SW480 (cell line): ENCODE data around the gene CCDC107.

Experiments used
- DNase-seq: peaks from one replicate; pipeline ENCODE4 v3.0.0-alpha.2; 2016; ENCODE audit warnings: low spot score

CCDC107 gene

DNA sequence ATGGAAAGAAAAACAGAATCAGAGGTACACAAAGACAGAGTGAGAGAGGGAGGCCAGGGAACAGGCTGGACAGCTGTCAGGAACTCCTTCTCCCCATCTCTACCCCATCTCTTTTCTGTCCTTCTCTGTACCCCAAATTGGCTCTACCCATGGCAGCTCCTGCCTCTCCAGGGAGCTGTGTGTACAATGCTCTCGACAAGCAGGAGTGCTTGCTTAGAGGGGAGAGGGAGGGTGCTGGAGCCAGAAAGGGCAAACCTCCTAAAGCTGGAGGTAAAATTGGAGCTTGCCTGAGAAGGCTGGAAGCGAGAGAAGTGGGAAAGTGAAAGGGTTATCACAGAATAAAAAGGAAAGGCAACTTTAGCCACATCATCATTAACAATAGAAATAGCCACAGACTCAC lies 25.2 kb downstream of the CCDC107 start:
- DNase-seq = no peak

- DNase-seq = no peak
Observed at GRCh38 chr9:35684921-35685320, 26.8 kb downstream of the CCDC107 start.

GRCh38 chr9:35685506-35685905 lies 27.4 kb downstream of the CCDC107 start:
- DNase-seq = no peak

DNA sequence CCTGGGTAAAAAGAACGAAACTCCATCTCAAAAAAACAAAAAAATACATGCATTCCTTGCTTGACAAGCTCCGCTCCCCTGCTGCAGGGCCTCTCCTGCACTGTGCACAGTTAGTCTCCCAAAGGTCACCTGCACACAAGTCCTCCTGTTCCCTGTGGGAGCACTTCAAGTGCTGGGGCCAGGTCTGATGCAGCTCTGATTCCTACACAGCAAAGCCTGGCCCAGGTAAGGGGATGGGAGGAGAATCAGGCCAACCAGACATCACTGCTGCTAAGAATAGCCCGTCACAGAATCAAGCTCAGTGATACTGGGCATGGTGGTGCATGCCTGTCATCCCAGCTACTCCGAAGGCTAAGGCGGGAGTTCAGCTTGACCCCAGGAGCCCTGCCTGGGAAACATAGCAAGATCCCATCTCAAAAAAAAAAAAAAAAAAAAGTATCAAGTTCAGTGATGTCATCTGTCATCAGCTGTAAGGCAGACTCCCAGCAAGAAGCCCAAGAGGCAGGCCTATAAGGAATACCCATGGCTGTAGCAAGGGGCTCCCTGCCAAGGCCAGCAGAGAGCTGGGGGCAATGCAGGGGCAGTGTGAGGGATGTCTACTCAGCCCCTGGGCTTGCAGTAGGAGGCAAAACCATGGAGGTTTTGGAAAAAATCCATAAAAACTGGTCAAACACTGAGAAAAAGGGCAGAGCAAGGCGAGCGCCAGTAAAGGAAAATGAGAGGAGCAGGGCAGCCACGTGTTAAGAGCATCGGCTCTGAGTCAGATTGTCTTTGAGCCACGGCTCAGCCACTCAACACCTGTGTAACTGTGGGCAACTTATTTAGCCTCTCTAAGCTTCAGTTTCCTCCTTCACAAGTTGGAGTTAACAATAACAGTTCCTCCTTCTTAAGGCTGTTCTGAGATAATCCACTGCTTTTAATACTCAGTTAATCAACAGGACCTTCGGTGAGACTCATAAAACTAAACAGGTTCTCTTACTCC lies 28.4 kb downstream of the CCDC107 start:
- DNase-seq = no peak

GRCh38 chr9:35687306-35687705 lies 29.2 kb downstream of the CCDC107 start:
- no peak for DNase-seq

DNA sequence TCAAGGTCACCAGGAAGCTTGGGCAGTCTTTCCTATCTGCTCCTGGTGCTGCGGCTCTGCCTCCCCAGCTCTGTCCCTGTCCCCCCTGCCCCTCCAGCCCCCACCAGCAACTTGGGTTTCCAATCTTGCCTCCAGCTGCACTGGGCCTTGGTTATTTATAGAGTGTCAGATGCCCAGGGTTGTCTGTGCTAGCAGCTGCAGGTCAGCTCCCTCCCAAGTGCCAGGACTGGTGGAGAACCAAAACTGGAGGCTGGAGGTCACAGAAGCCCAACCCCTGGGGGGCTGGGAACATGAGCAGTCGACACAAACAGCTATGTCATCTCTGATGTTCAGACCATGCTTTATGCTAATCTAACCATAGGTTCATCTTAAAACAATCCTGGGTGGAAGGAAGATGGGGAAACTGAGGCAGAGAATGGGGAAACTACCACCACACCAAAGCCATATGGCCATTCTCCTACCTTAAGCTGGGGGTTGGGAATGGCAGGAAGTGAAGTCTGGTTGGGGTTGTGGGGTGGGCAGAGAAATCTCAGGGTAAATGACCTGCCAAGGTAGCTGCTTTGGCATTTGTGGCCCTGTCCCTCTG lies 30.0 kb downstream of the CCDC107 start:
- no peak for DNase-seq

GRCh38 chr9:35688558-35689541 lies 30.8 kb downstream of the CCDC107 start:
- peak; percentile 83 for DNase-seq

- DNase-seq = no peak
Observed at GRCh38 chr9:35689542-35690293, 31.6 kb downstream of the CCDC107 start, which contains the start of gene TPM2. TPM2 (minus strand) TSS chr9:35689925; CDS start chr9:35689817, 108 bp downstream.

- no peak for DNase-seq
Observed at GRCh38 chr9:35690294-35690613, 32.2 kb downstream of the CCDC107 start.

GRCh38 chr9:35690614-35691333 lies 32.7 kb downstream of the CCDC107 start:
- peak; percentile 31 for DNase-seq

DNA sequence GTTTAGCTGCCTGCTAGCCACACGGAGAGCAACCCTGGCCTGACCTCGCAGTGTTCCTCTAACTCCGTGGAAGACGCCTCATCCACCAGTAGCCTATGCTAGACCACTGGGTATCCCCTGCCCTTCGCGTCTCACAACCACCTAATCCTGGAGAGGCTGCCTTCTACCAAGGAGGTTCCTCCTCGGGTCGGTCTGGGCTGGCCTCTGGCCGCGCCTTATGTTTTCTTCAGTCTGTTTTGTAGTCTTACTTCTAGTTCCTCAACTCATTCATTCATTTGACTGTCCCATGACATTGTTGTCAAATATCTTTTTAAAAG lies 33.2 kb downstream of the CCDC107 start:
- DNase-seq = peak; percentile 34

DNA sequence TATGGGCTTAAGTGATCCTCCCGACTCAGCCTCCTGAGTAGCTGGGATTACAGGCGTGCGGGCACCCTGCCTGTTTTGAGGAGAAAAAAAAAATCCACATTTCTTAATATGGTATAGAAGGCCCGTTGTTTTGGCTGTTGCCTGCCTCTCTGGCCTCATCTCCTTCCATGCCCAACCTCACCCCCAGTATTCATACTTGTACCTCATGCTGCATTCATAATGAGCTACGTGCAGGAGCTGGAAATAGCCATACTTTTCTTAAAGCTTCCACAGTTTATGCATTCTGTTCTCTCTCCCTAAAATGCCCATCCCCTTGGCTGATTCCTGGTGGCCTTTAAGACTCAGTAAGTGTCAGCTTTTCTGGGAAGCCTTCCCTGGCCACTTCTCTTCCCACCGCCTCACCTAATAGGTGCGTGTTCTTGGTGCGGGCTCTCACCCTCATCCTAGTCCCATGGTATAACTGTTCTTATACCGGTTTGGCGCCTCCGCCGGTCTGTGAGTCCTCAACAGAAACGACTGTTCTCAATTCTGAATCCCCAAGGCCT lies 33.7 kb downstream of the CCDC107 start:
- DNase-seq = no peak

DNA sequence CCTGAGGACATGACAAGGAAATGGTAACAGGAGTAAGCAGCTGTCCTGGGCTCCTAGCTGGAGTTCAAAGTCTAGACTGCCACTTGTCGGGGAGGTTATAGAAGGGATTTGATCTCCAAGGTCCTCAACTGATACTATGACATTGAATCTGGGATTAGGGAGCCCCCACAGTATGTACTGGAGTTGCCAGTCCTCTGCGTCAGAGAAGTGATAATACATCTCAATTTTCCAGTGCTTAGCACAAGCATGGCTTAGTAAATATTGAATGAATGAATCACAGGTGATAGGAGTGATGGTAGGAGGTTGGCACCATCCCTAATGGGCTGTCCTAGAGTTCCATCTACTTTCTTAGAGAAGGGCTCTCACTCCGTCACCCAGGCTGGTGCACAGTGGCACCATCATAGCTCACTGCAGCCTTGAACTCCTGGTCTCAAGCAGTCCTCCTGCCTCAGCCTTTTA lies 37.9 kb downstream of the CCDC107 start:
- DNase-seq = no peak

- peak; percentile 65 for DNase-seq
Observed at GRCh38 chr9:35696520-35697215, 38.6 kb downstream of the CCDC107 start.

DNA sequence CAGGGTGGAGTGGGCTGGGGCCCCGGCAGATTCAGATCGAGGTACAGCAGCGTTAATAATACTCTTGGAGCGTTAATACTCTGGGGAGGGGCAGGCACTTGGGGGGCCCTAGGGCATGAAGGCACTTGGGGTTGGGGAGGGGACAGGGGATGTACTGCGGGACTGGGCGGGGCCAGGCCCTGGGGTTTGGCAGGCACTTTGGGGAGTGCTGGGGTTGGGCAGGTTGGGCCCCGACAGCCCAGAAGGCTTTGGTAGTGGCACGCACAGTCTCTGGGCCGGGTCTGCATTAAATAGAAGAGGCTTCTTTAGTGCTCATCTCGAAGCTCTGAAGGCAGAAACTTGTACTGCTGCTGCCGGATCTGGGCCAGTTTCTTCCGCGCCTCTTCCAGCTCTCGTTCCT lies 39.4 kb downstream of the CCDC107 start:
- DNase-seq = no peak

DNA sequence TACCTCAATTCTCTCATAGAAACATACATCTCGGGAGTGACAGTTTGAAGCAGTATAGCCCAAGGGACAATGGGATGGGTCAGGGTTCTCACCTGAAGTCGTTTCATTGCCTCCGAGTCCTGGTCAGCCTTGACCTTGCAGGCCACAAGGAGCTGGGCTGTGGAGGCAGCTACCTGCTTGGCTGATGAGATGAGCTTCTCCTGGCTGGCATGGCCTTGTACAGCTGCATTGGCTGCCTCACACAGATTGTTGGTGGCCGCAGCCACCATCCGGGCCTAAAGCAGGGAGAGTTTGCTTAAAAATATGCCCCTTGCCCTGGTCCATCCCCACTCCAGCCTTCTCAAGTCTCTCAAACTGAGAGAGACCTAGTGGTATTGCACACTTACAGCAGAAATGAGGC lies 40.1 kb downstream of the CCDC107 start:
- DNase-seq = no peak

DNA sequence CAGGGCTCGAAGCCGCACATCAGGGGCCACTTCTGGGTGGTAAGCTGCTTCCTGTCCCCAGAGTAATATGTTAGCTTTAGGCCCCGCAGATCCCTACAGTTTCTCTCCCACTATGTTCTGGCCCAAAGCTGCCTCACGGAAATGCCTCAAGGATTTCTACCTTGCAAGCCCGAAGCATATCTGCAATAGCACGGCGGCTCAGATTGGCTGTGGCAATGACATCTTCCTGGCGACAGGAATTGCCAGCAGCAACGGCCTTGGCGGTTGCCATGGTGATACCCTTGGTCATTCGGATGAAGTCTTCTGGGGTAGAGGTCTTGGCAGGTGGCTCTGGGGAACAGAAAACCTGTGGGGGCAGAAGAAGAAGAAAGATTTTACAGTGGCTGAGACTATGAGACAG lies 41.9 kb downstream of the CCDC107 start:
- DNase-seq = no peak

GRCh38 chr9:35700942-35701341 lies 42.9 kb downstream of the CCDC107 start:
- no peak for DNase-seq

GRCh38 chr9:35702696-35703095 lies 44.6 kb downstream of the CCDC107 start:
- no peak for DNase-seq
